AG04450 (cell line): ENCODE results near the gene PITPNM1. TPM values are rescaled to one million over a fixed set of nuclear protein-coding genes. Genes with fewer than 3 reads are reported as not detected.

Experiments used
- CTCF ChIA-PET: fragments of 300-600, 350-600 bp; formaldehyde crosslinking; extraction: SDS; loops from one replicate; lab custom pipeline; 2022; ENCODE audit warnings: antibody characterized with exemption, inconsistent platforms; lab: Charles Lee
- POLR2A ChIA-PET: fragments of 350-600 bp; formaldehyde crosslinking; extraction: SDS; loops from one replicate; lab custom pipeline; 2021; ENCODE audit warnings: antibody characterized with exemption, inconsistent platforms; lab: Yijun Ruan, JAX
- DNase-seq: peaks from one replicate; pipeline ENCODE4 v3.0.0-alpha.2; 2011; ENCODE audit warnings: low read depth, low spot score
- H3K27ac ChIP-seq: one replicate; pipeline ENCODE4 v1.5.1; 2012; ENCODE audit warnings: low read depth, low read length, control low read depth
- H3K27me3 ChIP-seq: one replicate; pipeline ENCODE4 v1.6.0; 2012; ENCODE audit warnings: low read length; ENCODE audit not compliant: control insufficient read depth, insufficient read depth
- H3K4me3 ChIP-seq: 2 replicates; pipeline ENCODE4 v1.5.1; 2011; ENCODE audit warnings: mild to moderate bottlenecking, low read depth, low read length, control low read depth
- H3K9me3 ChIP-seq: 2 replicates; pipeline ENCODE4 v1.5.1; 2012; ENCODE audit warnings: low read length; ENCODE audit not compliant: control insufficient read depth, insufficient read depth
- polyA plus RNA-seq: library from polyadenylated mRNA; depleted of rRNA; stranded (reverse); fragments of >200 nt; gene quantifications from 2 replicates; pipeline ENCODE4 v1.2.3, GENCODE V29; 2011
- TF ChIP-seq, protein P1 (sequence below): IDR thresholded peaks from 2 replicates; pipeline ENCODE4 v1.5.1; 2011; ENCODE audit warnings: low read depth, low read length, control low read depth, inconsistent platforms

PITPNM1 gene
- polyA plus RNA-seq, 1 experiment = 6.4 TPM

DNA sequence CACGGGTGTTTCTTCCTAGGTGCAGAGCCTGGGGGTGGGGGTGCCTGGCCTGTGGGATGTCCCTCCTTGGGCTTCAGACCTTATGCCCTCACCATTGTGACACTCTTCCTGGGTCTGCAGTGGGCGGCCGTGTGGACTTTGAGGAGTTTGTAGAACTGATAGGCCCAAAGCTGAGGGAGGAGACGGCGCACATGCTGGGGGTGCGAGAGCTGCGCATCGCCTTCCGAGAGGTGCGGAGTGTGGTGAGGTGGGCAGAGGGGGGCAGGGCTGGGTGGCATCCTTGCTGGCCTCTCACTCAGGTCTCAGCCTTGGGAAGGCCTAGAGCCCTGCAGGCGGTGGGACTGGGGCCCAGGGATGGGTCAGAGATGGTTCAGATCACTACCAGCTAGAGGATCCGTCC is 47.7 kb downstream of the PITPNM1 start:
- H3K4me3 ChIP-seq = no peak overlapping the region
- TF ChIP-seq, protein P1, sequence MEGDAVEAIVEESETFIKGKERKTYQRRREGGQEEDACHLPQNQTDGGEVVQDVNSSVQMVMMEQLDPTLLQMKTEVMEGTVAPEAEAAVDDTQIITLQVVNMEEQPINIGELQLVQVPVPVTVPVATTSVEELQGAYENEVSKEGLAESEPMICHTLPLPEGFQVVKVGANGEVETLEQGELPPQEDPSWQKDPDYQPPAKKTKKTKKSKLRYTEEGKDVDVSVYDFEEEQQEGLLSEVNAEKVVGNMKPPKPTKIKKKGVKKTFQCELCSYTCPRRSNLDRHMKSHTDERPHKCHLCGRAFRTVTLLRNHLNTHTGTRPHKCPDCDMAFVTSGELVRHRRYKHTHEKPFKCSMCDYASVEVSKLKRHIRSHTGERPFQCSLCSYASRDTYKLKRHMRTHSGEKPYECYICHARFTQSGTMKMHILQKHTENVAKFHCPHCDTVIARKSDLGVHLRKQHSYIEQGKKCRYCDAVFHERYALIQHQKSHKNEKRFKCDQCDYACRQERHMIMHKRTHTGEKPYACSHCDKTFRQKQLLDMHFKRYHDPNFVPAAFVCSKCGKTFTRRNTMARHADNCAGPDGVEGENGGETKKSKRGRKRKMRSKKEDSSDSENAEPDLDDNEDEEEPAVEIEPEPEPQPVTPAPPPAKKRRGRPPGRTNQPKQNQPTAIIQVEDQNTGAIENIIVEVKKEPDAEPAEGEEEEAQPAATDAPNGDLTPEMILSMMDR = no peak
- peaks cover 21% of the 10 kb centered on the region for H3K27me3 ChIP-seq
- no peak for DNase-seq
- H3K9me3 ChIP-seq = no peaks in the 10 kb centered on the region; the same call in 1 of the 2 replicates
- POLR2A ChIA-PET = no interaction called here
- no peak overlapping the region for H3K27ac ChIP-seq
- CTCF ChIA-PET = no interaction called here

DNA sequence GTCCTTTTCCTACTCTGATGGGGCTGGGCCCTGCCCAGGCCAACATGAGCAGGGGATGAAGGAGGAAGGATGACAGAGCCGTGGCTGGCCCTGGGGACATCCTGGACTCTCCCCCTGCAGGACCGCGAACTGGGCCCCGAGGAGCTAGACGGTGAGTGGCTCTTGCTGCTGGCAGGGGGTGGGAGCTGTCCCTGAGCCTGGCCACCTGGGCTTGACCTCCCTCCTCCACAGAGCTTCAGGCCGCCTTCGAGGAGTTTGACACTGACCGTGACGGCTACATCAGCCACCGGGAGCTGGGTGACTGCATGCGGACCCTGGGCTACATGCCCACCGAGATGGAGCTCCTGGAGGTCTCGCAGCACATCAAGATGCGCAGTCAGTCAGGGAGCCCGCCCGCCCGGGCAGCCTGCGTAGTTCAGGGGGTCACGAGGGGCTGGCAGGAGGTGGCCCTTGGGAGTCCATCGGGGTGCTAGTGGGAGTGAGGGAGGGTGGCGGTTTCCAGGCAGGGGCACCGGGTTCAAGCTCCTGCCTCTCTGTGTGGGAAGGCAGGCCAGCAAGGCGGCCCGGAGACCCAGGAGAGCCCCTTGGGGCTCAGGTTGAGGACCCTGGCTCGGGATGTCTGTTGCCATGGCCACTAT is 49.0 kb downstream of the PITPNM1 start:
- CTCF ChIA-PET = no interaction called here
- POLR2A ChIA-PET = no interaction called here
- H3K27ac ChIP-seq = no peak overlapping the region
- TF ChIP-seq, protein P1 = no peak
- DNase-seq = no peak
- H3K4me3 ChIP-seq = no peak overlapping the region
- H3K27me3 ChIP-seq = peaks cover 23% of the 10 kb centered on the region
- no peaks in the 10 kb centered on the region; the same call in 1 of the 2 replicates for H3K9me3 ChIP-seq

GRCh38 chr11:67455054-67455453 is 50.1 kb downstream of the PITPNM1 start, which contains the start of gene CABP4:
TSS of gene CABP4 (plus strand) at chr11:67455354. CDS start at chr11:67455424, 70 bp downstream.
- Histone ChIP-seq H3K27me3 (peaks cover 21% of the 10 kb centered on the region), H3K27ac (no peak within 1 kb of the TSS), H3K4me3 (no peak within 1 kb of the TSS), H3K9me3 (no peaks in the 10 kb centered on the region; the same call in 1 of the 2 replicates)
- ChIA-PET POLR2A (interaction anchor here (0.6 kb wide), 1 partner anchor 346 kb away, joined by 4 read pairs; no protein-coding TSS in a partner anchor), CTCF (no interaction called here)
- TF ChIP-seq, protein P1 = no peak
- no peak for DNase-seq

DNA sequence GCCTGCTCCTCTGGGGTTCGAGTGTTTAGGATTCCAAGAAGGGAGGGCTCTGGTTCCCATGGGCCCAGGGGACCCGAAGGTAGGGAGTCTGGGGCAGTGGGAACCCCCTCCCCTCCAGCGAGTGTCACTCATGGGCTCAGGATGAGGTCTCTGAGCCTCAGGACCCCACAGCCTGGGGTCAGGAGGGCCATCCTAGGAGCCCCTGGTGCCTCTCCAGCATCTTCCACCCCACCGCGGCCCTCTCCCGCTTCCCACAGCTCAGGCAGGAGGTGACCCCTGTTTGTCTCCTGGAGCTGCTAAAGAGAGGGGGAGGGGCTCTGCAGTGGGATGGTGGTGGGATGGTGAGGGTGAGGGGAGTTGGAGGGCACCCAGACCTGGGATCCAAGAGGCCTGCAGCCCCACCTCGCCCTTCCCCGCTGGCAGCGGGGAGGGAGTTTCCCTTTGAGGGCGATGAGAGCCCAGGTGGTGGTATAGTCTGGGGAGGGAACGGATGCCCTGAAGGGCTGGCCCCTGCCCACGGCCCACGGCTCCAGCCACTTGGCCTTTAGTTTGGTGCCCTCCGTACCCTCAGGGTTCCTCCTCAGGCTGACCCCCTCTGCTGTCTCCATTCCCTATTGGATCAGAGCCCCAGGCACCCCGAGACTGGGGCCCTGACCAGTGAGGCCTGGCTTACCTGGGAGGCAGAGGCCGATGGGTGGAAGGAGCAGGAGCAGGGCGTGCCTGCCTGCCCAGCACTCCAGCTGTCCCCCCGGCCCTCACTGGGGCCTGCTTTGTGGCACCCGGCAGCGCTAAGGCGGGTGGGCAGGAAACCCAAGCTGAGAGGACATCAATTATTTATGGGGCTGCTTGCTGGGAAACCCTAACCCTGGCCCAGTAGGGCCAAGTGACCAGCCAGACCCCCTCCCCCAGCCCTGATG is 51.1 kb downstream of the PITPNM1 start:
- Histone ChIP-seq H3K27me3 (peaks cover 21% of the 10 kb centered on the region), H3K4me3 (no peak overlapping the region), H3K27ac (no peak overlapping the region), H3K9me3 (no peaks in the 10 kb centered on the region; the same call in 1 of the 2 replicates)
- DNase-seq = no peak
- ChIA-PET CTCF (no interaction called here), POLR2A (interaction anchor here (0.6 kb wide), 1 partner anchor 346 kb away, joined by 4 read pairs; no protein-coding TSS in a partner anchor)
- TF ChIP-seq, protein P1 = no peak
